Duodenal mucosa (tissue), 2 donors: ENCODE results near the gene FAM81B.
"Not testable (repeated sequence)": the region's sequence is repeated elsewhere in the genome, so short reads cannot be mapped to it uniquely, and the experiment has no call there.

Source experiments
- H3K27ac ChIP-seq: one replicate; pipeline ENCODE4 v1.7.0; 2013; ENCODE audit warnings: low read depth, low read length
- H3K27me3 ChIP-seq, 2 donors: one replicate each; pipeline ENCODE4 v1.7.0; 2013; ENCODE audit warnings: low read length in 2 of 2, control low read depth in 1 of 2; ENCODE audit not compliant: insufficient read depth in 2 of 2, control insufficient read depth in 1 of 2
- H3K36me3 ChIP-seq, 2 donors: one replicate each; pipeline ENCODE4 v1.7.0; 2013; ENCODE audit warnings: low read length in 2 of 2, control low read depth in 1 of 2; ENCODE audit not compliant: insufficient read depth in 2 of 2, control insufficient read depth in 1 of 2
- H3K4me1 ChIP-seq, 2 donors: one replicate each; pipeline ENCODE4 v1.7.0; 2013; ENCODE audit warnings: low read length in 2 of 2, control low read depth in 1 of 2; ENCODE audit not compliant: insufficient read depth in 2 of 2, control insufficient read depth in 1 of 2
- H3K4me3 ChIP-seq, 2 donors: one replicate each; pipeline ENCODE4 v1.7.0; 2013; ENCODE audit warnings: low read length in 2 of 2, low read depth in 1 of 2
- H3K9ac ChIP-seq, 2 donors: one replicate each; pipeline ENCODE4 v1.7.0; 2013; ENCODE audit warnings: low read length in 2 of 2, low read depth in 1 of 2
- H3K9me3 ChIP-seq, 2 donors: one replicate each; pipeline ENCODE4 v1.7.0; 2013; ENCODE audit warnings: low read length in 2 of 2, control low read depth in 1 of 2; ENCODE audit not compliant: control insufficient read depth in 1 of 2

Gene FAM81B

GRCh38 chr5:95390812-95391492 is at the start of gene FAM81B:
Gene FAM81B (plus strand): TSS chr5:95391366. CDS start chr5:95391390, 24 bp downstream.
- no peaks in the 10 kb centered on the region for H3K27me3 ChIP-seq
- H3K27ac ChIP-seq, result no peak within 1 kb of the TSS
- H3K9ac ChIP-seq, result no peak within 1 kb of the TSS
- H3K4me1 ChIP-seq, result no peaks in the 10 kb centered on the region
- H3K9me3 ChIP-seq, result no peaks in the 10 kb centered on the region
- H3K36me3 ChIP-seq, result no peaks in the 10 kb centered on the region
- H3K4me3 ChIP-seq, result no peak within 1 kb of the TSS

- H3K4me1 ChIP-seq, H3K27ac ChIP-seq, H3K27me3 ChIP-seq: not testable (repeated sequence)
Observed at GRCh38 chr5:95341444-95341843, 49.7 kb upstream of the FAM81B start.

DNA sequence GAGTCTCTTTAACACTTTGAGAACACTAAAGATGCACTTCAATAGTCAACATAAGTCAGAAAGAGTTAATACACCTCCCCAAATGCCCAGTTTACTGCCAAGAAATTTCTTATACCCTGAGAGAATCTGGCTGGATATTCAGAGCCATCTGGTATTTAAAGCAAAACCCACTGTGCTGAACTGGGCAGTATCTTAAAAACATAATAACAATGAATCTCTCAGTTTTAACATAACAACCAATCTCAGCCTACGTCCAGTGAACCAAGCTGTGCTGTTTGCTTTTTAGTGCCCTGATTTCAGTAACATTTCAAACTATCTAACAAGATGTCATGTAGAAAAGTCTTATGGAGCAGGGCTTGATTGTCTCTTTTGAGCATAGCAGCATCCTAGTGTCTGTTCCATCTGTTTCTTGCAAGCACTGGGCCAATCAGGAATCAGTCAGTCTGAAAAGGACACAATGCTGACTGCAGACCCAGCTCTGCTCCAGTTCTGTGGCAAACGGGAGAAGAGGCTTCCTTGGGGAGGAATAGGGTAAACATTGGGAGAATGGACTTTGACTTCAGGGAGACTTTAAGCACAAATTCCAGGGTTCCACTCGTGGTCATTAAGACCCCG is 43.6 kb upstream of the FAM81B start:
- Histone ChIP-seq H3K36me3 (no peaks in the 10 kb centered on the region), H3K4me1 (no peaks in the 10 kb centered on the region), H3K4me3 (no peak overlapping the region), H3K9ac (no peak overlapping the region), H3K27me3 (no peaks in the 10 kb centered on the region), H3K9me3 (no peaks in the 10 kb centered on the region), H3K27ac (no peak overlapping the region)

More at GRCh38 chr5:95341444-95341843, 49.7 kb upstream of the FAM81B start:
- H3K9me3 ChIP-seq, H3K9ac ChIP-seq, H3K36me3 ChIP-seq, H3K4me3 ChIP-seq: not testable (repeated sequence)

DNA sequence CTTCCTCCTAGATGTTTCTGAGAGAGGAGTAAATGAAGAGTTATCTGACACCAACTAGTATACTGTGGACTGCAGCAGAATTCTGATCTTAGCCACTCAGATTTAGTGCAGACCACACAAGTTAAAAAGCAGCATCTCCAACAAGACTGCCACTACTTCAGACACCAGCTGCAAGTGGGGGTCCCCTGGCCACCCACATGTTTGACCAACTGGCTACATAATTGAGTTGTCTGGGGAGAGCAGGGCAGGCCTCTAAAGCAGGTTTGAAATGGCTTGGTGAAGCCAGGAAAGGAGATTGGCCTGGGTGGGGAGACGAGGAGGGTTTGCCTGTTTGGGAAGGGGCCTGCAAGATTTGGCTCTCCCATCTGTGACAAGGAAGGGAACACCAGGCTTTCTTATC is 40.5 kb upstream of the FAM81B start:
- no peaks in the 10 kb centered on the region for H3K9me3 ChIP-seq
- H3K36me3 ChIP-seq, result no peaks in the 10 kb centered on the region
- no peak overlapping the region for H3K9ac ChIP-seq
- H3K27ac ChIP-seq, result no peak overlapping the region
- no peaks in the 10 kb centered on the region for H3K4me1 ChIP-seq
- no peak overlapping the region for H3K4me3 ChIP-seq
- no peaks in the 10 kb centered on the region for H3K27me3 ChIP-seq

- no peaks in the 10 kb centered on the region for H3K9me3 ChIP-seq
- H3K4me3 ChIP-seq, result no peak overlapping the region
- no peak overlapping the region for H3K9ac ChIP-seq
- no peaks in the 10 kb centered on the region for H3K4me1 ChIP-seq
- no peaks in the 10 kb centered on the region for H3K27me3 ChIP-seq
- H3K36me3 ChIP-seq, result no peaks in the 10 kb centered on the region
- H3K27ac ChIP-seq, result no peak overlapping the region
Observed at GRCh38 chr5:95352691-95353090, 38.5 kb upstream of the FAM81B start.

GRCh38 chr5:95358320-95358719 is 32.8 kb upstream of the FAM81B start:
- Histone ChIP-seq H3K36me3 (no peaks in the 10 kb centered on the region), H3K4me3 (no peak overlapping the region), H3K9me3 (no peaks in the 10 kb centered on the region), H3K9ac (no peak overlapping the region), H3K27ac (no peak overlapping the region), H3K27me3 (no peaks in the 10 kb centered on the region), H3K4me1 (no peaks in the 10 kb centered on the region)

GRCh38 chr5:95358848-95359247 is 32.3 kb upstream of the FAM81B start:
- Histone ChIP-seq H3K27ac (no peak overlapping the region), H3K4me1 (no peaks in the 10 kb centered on the region), H3K27me3 (no peaks in the 10 kb centered on the region), H3K4me3 (no peak overlapping the region), H3K9me3 (no peaks in the 10 kb centered on the region), H3K36me3 (no peaks in the 10 kb centered on the region), H3K9ac (no peak overlapping the region)

- not testable (repeated sequence) for H3K36me3 ChIP-seq, H3K4me3 ChIP-seq, H3K9ac ChIP-seq, H3K9me3 ChIP-seq, H3K27ac ChIP-seq, H3K4me1 ChIP-seq, H3K27me3 ChIP-seq
Observed at GRCh38 chr5:95360667-95361066, 30.5 kb upstream of the FAM81B start.

DNA sequence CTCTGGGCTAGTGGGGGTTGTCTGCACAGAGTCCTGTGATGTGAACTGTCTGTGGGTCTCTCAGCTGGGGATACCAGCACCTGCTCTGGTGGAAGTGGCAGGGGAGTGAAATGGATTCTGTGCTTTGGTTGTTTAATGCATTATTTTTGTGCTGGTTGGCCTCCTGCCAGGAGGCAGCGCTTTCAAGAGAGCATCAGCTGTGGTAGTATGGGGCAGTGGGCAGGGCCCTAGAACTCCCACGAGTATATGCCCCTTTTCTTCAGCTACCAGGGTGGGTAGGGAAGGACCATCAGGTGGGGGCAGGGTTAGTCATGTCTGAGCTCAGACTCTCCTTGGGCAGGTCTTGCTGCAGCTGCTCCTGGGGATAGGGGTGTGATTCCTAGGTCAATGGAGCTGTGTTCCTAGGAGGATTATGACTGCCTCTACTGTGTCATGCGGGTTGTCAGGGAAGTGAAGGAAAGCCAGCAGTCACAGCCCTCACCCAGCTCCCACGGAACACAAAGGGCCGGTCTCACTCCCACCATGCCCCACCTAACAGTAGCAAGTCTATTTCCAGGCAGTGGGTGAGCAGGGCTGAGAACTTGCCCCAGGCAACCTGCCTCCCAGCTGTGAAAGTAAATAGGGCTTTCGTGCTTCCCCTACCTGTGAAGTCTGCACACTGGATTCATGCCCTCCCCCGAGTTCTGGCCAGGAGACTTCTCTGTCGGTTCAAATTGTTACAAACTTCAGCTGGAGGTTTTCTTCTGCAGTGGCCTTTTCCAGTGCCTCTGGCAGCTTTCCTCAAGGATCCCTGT is 25.7 kb upstream of the FAM81B start:
- H3K4me1 ChIP-seq, result no peaks in the 10 kb centered on the region
- H3K27me3 ChIP-seq, result no peaks in the 10 kb centered on the region
- no peaks in the 10 kb centered on the region for H3K9me3 ChIP-seq
- H3K9ac ChIP-seq, result no peak overlapping the region
- H3K4me3 ChIP-seq, result no peak overlapping the region
- H3K27ac ChIP-seq, result no peak overlapping the region
- H3K36me3 ChIP-seq, result no peaks in the 10 kb centered on the region

DNA sequence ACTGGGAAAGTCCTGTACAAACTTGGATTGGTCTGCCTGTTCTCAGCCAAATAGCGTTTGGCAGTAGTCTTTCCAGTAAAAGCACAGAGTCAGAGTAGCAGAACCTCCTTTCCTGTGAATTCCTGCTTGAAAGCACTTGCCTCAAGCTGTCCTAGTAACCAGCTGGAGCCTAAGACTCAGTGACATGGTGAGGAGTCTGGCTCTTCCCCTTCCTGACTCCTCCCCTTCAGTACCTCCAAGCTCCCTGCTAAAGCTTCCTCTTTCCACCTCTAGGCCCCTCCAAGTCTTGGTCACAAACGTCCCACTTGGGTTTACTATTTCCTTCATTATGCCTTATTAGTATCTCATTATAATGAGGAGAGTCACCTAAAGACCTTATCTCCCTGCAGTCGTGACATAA is 21.4 kb upstream of the FAM81B start:
- Histone ChIP-seq H3K9ac (no peak overlapping the region), H3K9me3 (no peaks in the 10 kb centered on the region), H3K4me1 (no peaks in the 10 kb centered on the region), H3K27me3 (no peaks in the 10 kb centered on the region), H3K36me3 (no peaks in the 10 kb centered on the region), H3K4me3 (no peak overlapping the region), H3K27ac (no peak overlapping the region)
